Ureter (tissue), 1 donor: ENCODE measurements around the gene TUT7. TPM values are rescaled to one million over a fixed set of nuclear protein-coding genes. Genes with fewer than 3 reads are reported as not detected.

Experiments
- DNase-seq: peaks from one replicate; pipeline ENCODE4 v3.0.0-alpha.2; 2020; ENCODE audit warnings: low spot score
- total RNA-seq: library from RNA; stranded (reverse); gene quantifications from one replicate; pipeline ENCODE4 v1.2.4, GENCODE V29; 2023
- donor health status: DM: yes; HTN: yes; CAD: no.

Gene TUT7
- total RNA-seq, 1 donor from 2014 or later = 38.6 TPM

GRCh38 chr9:86259557-86259956 lies 94.7 kb downstream of the TUT7 start, which contains the start of gene C9orf153:
Gene C9orf153 (minus strand): TSS chr9:86259657. CDS start chr9:86229603, 30,054 bp downstream.
- no peak for DNase-seq

- no peak for DNase-seq
These were observed 96.8 kb downstream of the TUT7 start for GRCh38 chr9:86257391-86257790.

DNA sequence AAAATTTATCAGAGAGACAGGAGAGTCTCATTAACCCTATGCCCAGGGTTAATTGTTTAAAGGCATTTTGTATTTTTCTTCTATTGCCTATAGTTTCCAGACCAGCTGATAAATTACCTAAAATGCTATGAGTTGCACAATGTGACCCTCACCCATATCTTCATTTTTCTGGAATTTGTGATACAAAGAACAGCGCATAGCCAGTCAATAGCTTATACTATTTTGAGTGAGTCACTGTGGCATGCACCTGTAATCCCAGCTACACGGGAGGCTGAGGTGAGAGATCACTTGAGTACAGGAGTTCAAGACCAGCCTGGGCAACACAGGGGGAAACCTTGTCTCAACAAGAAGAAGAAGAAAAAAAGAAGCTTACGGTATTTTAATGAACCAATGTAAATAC lies 97.6 kb downstream of the TUT7 start:
- DNase-seq = no peak

DNA sequence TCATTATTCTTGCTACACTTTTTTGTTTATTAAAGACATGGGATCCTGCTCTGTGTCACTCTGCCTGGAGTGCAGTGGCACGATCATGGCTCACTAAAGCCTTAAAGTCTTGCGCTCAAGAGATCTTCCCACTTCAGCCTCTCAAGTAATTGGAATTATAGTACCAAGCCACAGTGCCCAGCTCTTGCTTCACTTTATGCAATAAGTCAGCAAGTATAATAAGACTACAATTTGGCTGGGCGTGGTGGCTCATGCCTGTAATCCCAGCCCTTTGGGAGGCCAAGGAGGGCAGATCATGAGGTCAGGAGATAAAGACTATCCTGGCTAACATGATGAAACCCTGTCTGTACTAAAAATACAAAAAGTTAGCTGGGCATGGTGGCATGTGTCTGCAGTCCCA lies 100.6 kb downstream of the TUT7 start:
- DNase-seq = no peak

GRCh38 chr9:86252870-86253269 lies 101.3 kb downstream of the TUT7 start:
- no peak for DNase-seq

DNA sequence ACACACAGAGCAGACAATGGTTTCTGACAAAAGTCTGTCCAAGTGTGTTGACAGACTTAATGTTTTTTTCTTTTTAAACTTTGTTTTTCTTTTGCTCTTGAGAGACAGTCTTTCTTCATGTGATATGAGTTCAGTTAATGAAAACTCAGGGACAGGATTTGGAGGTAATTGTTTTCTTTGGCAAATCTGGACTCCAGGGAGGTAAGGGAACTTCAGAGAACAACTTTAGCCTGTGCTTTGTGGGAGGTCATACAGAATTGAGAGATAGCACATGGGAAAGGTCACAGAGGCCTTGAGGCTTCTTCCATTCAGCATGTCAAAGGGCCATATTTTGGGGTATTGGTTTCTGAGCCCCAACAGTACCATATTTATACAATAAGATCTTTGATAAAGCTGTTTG lies 104.1 kb downstream of the TUT7 start:
- DNase-seq = no peak

DNA sequence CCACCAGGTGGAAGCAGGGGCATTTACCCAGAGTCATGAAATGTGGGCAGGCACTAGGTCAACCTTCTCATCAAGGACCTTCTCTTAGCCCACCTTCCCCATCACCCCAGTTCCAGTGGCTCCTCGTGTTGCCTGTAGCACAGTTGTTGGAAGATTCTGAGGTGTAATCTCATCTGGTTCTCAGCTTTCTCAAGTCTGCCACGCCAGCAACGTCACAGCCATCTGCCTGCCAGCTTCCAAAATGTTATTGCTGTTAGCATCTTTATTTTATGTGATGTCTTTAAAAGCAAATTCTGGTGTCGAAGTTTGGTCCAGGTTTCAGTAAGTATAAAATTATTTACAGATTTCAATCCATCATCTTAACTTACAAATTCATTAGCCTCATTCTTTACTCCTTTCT lies 105.5 kb downstream of the TUT7 start:
- no peak for DNase-seq

DNA sequence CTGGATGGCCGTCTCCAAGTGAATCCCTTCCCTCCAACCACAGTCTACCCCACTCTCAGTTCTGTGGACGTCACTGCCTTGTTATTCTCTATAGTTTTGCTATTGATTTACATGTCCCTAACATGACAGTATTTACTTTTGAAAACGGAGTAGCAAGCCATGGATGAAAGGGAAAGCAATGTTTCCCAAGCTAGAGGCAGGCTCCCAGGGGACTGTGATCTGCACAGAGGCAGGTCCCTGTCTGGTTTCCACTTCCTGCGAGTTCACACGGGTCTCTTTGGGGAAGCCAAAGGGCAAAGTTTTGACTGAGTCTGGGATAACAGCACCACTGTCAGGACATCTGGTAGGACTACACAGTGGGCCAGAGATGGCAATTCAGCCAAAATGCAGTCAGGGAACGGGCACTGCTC lies 107.5 kb downstream of the TUT7 start:
- DNase-seq = no peak

DNA sequence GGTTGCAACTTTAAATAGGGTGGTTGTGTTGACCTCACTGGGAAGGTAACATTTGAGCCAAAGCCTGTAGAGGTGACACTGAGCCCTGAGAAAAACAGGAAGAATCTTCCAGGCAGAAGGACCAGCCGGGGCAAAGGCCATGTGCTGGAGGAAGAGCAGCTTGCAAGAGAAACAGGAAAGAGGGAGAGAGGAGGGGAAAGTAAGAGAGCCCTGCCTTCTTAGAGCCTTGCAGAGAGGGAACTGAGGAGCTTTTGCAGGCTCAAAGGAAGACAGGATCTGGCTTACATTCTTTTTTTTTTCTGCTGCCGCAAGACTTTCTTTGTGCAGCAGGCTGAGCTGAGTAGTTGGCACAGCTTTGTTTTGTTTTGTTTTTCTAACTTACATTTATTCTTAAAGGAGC lies 112.1 kb downstream of the TUT7 start:
- no peak for DNase-seq

GRCh38 chr9:86241216-86241615 lies 113.0 kb downstream of the TUT7 start:
- DNase-seq = no peak

DNA sequence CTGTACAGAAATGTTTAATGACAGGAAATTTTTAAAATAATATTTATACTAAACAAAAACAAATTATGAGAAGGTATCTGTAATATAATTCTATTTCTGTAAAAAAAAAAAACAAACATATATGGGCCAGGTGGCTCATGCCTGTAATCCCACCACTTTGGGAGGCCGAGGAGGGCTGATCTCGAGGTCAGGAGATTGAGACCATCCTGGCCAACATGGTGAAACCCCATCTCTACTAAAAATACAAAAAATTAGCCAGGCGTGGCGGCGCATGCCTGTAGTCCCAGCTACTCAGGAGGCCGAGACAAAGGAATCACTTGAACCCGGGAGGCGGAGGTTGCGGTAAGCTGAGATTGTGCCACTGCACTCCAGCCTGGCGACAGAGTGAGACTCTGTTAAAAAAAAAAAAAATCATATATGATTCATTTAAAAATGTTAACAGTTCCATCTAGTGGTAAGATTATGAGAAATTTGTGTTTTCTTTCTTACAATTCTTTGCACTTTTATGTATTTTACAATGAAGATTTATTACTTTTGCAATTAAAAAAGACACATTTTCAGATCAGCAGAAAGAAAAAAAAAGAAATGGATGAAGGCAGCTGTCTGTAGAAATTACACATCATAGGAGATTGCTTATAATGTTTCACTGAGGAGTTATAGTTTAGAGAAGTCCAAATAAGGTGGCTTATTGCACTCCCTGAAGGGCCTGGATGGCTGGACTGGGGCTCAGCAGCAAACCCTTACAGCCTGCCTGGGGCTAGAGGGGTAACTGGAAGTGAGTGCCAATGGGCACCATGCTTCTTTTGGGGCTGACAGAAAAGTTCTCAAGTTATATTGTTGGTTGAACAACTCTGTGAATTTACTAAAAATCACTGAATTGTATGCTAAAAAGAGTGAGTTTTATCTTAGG lies 115.1 kb downstream of the TUT7 start:
- DNase-seq = no peak

Other genes with a start within 250 kb of the TUT7 start
- gene C9orf153, start 94.8 kb downstream of the TUT7 start, total RNA-seq = 0.36 TPM
- gene ISCA1, start 71.9 kb downstream of the TUT7 start, total RNA-seq = 30.6 TPM